Keratinocyte (primary cell): ENCODE results near the gene PARP11.

ENCODE experiments used
- EZH2 ChIP-seq: IDR thresholded peaks from one replicate; pipeline ENCODE4 v1.6.1; 2012; ENCODE audit warnings: inconsistent platforms, mild to moderate bottlenecking, low read length, moderate library complexity
- TF ChIP-seq, protein P1 (sequence below), 3 experiments: IDR thresholded peaks in 1 of 3; conservative IDR thresholded peaks in 1 of 3; optimal IDR thresholded peaks in 1 of 3; 2 replicates in 2 of 3; 3 replicates in 1 of 3; pipeline versions ENCODE3 to v1.5.1; 2011; ENCODE audit warnings: low read length in 3 of 3, mild to moderate bottlenecking in 3 of 3, moderate library complexity in 2 of 3, control low read depth in 1 of 3, inconsistent platforms in 1 of 3; ENCODE audit not compliant: insufficient read depth in 2 of 3; ENCODE audit errors: extremely low read depth in 1 of 3

DNA sequence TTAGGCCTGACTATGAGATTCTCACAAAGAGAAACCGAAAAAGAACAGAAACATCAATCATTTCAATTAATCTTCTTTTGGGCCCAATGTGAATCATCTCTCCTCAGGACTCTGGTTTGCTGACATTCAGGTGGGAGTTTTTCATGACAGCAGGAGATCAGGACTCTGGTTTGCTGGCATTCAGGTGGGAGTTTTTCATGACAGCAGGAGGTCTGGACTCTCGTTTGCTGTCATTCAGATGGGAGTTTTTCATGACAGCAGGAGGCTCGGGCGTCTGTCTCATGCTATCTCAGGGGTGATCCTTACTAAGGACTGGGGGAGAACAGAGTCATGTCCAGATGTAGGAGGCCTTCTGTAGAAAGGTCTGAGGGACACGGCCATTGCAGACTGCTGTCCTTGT, 40.1 kb upstream of the PARP11 start:
- TF ChIP-seq, protein P1, sequence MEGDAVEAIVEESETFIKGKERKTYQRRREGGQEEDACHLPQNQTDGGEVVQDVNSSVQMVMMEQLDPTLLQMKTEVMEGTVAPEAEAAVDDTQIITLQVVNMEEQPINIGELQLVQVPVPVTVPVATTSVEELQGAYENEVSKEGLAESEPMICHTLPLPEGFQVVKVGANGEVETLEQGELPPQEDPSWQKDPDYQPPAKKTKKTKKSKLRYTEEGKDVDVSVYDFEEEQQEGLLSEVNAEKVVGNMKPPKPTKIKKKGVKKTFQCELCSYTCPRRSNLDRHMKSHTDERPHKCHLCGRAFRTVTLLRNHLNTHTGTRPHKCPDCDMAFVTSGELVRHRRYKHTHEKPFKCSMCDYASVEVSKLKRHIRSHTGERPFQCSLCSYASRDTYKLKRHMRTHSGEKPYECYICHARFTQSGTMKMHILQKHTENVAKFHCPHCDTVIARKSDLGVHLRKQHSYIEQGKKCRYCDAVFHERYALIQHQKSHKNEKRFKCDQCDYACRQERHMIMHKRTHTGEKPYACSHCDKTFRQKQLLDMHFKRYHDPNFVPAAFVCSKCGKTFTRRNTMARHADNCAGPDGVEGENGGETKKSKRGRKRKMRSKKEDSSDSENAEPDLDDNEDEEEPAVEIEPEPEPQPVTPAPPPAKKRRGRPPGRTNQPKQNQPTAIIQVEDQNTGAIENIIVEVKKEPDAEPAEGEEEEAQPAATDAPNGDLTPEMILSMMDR (optimal IDR thresholded peaks at IDR 0.05 in 1 of 3, IDR thresholded peaks at IDR 0.05 in 1 of 3, conservative IDR thresholded peaks at IDR 0.05 in 1 of 3; ENCODE audit: extremely low read depth in 1 of 3, insufficient read depth in 2 of 3, low read length in 3 of 3): no peak
- TF ChIP-seq EZH2: no peak
